Measurements from ENCODE around the gene MEIS2.

DNA sequence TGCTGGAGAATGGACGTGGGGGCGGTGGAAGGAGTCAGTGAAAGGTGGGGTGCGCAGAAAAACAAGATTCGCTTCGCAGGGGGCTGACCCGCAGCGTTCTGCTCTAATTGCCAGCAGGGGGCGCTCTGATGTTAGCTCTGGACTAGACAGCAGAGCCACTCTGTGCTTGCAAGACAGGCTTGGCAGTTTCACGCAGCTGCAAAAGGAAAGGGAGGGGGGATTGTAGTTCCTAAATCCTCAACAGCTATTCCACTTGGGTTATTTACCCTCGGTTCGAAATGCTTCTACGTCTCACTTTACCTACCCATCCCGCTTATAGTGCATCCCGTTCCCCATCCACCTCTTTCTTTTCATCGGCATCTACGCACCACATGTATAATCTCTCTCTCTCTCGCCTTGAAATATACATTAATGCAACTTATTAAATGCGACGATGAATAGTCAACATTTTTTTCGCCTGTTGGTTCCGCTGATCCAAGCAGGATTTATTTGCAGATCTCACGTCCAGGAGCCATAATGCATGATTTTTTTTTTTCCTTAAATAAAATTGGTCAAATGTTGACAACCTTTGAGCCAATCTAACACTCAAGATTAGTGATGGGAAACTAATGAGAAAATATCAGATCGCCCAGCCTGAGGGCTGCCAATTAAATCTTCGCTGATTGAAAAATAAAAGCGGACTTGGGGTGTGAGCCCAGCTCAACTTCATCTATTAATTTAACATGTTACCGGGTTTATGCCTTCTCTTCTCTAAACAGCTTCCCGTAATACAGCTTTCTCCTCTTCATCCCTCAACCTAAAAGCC is 216.4 kb downstream of the MEIS2 start:
- TF ChIP-seq EZH2 (IDR thresholded peaks at IDR 0.05; ENCODE audit: borderline replicate concordance, low read length): no peak
- TF ChIP-seq, protein P1, sequence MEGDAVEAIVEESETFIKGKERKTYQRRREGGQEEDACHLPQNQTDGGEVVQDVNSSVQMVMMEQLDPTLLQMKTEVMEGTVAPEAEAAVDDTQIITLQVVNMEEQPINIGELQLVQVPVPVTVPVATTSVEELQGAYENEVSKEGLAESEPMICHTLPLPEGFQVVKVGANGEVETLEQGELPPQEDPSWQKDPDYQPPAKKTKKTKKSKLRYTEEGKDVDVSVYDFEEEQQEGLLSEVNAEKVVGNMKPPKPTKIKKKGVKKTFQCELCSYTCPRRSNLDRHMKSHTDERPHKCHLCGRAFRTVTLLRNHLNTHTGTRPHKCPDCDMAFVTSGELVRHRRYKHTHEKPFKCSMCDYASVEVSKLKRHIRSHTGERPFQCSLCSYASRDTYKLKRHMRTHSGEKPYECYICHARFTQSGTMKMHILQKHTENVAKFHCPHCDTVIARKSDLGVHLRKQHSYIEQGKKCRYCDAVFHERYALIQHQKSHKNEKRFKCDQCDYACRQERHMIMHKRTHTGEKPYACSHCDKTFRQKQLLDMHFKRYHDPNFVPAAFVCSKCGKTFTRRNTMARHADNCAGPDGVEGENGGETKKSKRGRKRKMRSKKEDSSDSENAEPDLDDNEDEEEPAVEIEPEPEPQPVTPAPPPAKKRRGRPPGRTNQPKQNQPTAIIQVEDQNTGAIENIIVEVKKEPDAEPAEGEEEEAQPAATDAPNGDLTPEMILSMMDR (conservative IDR thresholded peaks at IDR 0.05 in 1 of 2, IDR thresholded peaks at IDR 0.05 in 1 of 2; ENCODE audit: extremely low read depth in 1 of 2, insufficient read depth in 1 of 2, low read depth in 1 of 2, low read length in 2 of 2): peak; percentile 65 to 89
